ENCODE measurements around the gene TMCO6. TPM values are rescaled to one million over a fixed set of nuclear protein-coding genes. Genes with fewer than 3 reads are reported as not detected.

TMCO6 gene
- total and polyA plus RNA-seq, 5 donors = 4.3 to 5.0 (median 4.6) TPM

- intact Hi-C loops (cut with DNase I) = no loop called here
- peak in 2 of 3 donors; percentile 56 to 63 for DNase-seq
- ATAC-seq = peak in 1 of 2 donors; percentile 23
These were observed 34.1 kb downstream of the TMCO6 start, which contains the start of gene DND1 for GRCh38 chr5:140673187-140673976. Gene DND1 (minus strand): TSS chr5:140673576. CDS start chr5:140673542, 34 bp downstream.

GRCh38 chr5:140674211-140674610 lies 35.0 kb downstream of the TMCO6 start:
- H3K4me3 ChIP-seq (ENCODE audit: low read length) = no peak overlapping the region
- H3K27me3 ChIP-seq (ENCODE audit: control insufficient read depth, insufficient read depth) = no peaks in the 10 kb centered on the region
- H3K4me1 ChIP-seq (ENCODE audit: control insufficient read depth, insufficient read depth, low read length) = no peaks in the 10 kb centered on the region
- intact Hi-C loops (cut with DNase I) = no loop called here
- DNase-seq (no peak), ATAC-seq (no peak)
- 86% methylated on average over 2 of the region's 2 CpGs for WGBS
- H3K9me3 ChIP-seq (ENCODE audit: control insufficient read depth, low read length) = no peaks in the 10 kb centered on the region
- H3K27ac ChIP-seq (ENCODE audit: low read length) = no peak overlapping the region

More at GRCh38 chr5:140673187-140673976, 34.1 kb downstream of the TMCO6 start, which contains the start of gene DND1:
- H3K27me3 ChIP-seq (ENCODE audit: control insufficient read depth, insufficient read depth) = no peaks in the 10 kb centered on the region
- H3K27ac ChIP-seq (ENCODE audit: low read length) = no peak within 1 kb of the TSS
- whole genome bisulfite sequencing = 83% methylated on average over 45 of the region's 45 CpGs
- no peaks in the 10 kb centered on the region for H3K9me3 ChIP-seq (ENCODE audit: control insufficient read depth, low read length)
- no peaks in the 10 kb centered on the region for H3K4me1 ChIP-seq (ENCODE audit: control insufficient read depth, insufficient read depth, low read length)
- H3K4me3 ChIP-seq (ENCODE audit: low read length) = no peak within 1 kb of the TSS

GRCh38 chr5:140674629-140675028 lies 35.4 kb downstream of the TMCO6 start:
- 96% methylated on average over 4 of the region's 4 CpGs for WGBS
- intact Hi-C loops (cut with DNase I) = no loop called here
- no peak for DNase-seq

GRCh38 chr5:140677947-140678346 lies 38.7 kb downstream of the TMCO6 start:
- ATAC-seq (no peak), DNase-seq (no peak)
- no peaks in the 10 kb centered on the region for H3K27me3 ChIP-seq (ENCODE audit: control insufficient read depth, insufficient read depth)
- H3K27ac ChIP-seq (ENCODE audit: low read length) = no peak overlapping the region
- no peaks in the 10 kb centered on the region for H3K4me1 ChIP-seq (ENCODE audit: control insufficient read depth, insufficient read depth, low read length)
- intact Hi-C loops (cut with DNase I) = no loop called here
- 99% methylated on average over 3 of the region's 3 CpGs for WGBS
- no peaks in the 10 kb centered on the region for H3K9me3 ChIP-seq (ENCODE audit: control insufficient read depth, low read length)
- no peak overlapping the region for H3K4me3 ChIP-seq (ENCODE audit: low read length)

More at GRCh38 chr5:140674629-140675028, 35.4 kb downstream of the TMCO6 start:
- H3K27ac ChIP-seq (ENCODE audit: low read length) = no peak overlapping the region
- no peaks in the 10 kb centered on the region for H3K9me3 ChIP-seq (ENCODE audit: control insufficient read depth, low read length)
- no peak overlapping the region for H3K4me3 ChIP-seq (ENCODE audit: low read length)
- ATAC-seq = no peak
- no peaks in the 10 kb centered on the region for H3K27me3 ChIP-seq (ENCODE audit: control insufficient read depth, insufficient read depth)
- H3K4me1 ChIP-seq (ENCODE audit: control insufficient read depth, insufficient read depth, low read length) = no peaks in the 10 kb centered on the region

- WGBS = 97% methylated on average over 7 of the region's 7 CpGs
- H3K27ac ChIP-seq (ENCODE audit: low read length) = no peak overlapping the region
- no peak overlapping the region for H3K4me3 ChIP-seq (ENCODE audit: low read length)
- no peaks in the 10 kb centered on the region for H3K4me1 ChIP-seq (ENCODE audit: control insufficient read depth, insufficient read depth, low read length)
- no peak for DNase-seq
- intact Hi-C loops (cut with DNase I) = no loop called here
- H3K27me3 ChIP-seq (ENCODE audit: control insufficient read depth, insufficient read depth) = no peaks in the 10 kb centered on the region
- no peak for ATAC-seq
- no peaks in the 10 kb centered on the region for H3K9me3 ChIP-seq (ENCODE audit: control insufficient read depth, low read length)
These were observed 39.7 kb downstream of the TMCO6 start for GRCh38 chr5:140678993-140679392.

- intact Hi-C loops (cut with DNase I) = no loop called here
- H3K4me3 ChIP-seq (ENCODE audit: low read length) = peak overlapping the region; percentile 96
- WGBS = 54% methylated on average over 8 of the region's 8 CpGs
- no peak for ATAC-seq
- DNase-seq = no peak
- H3K27me3 ChIP-seq (ENCODE audit: control insufficient read depth, insufficient read depth) = no peaks in the 10 kb centered on the region
- no peaks in the 10 kb centered on the region for H3K4me1 ChIP-seq (ENCODE audit: control insufficient read depth, insufficient read depth, low read length)
- no peaks in the 10 kb centered on the region for H3K9me3 ChIP-seq (ENCODE audit: control insufficient read depth, low read length)
- H3K27ac ChIP-seq (ENCODE audit: low read length) = peak overlapping the region; percentile 91
These were observed 51.2 kb downstream of the TMCO6 start for GRCh38 chr5:140690376-140690932.

- Histone ChIP-seq H3K4me1 (ENCODE audit: control insufficient read depth, insufficient read depth, low read length) (no peaks in the 10 kb centered on the region), H3K27ac (ENCODE audit: low read length) (peak within 1 kb of the TSS; percentile 96), H3K9me3 (ENCODE audit: control insufficient read depth, low read length) (no peaks in the 10 kb centered on the region), H3K4me3 (ENCODE audit: low read length) (peak within 1 kb of the TSS; percentile 96), H3K27me3 (ENCODE audit: control insufficient read depth, insufficient read depth) (no peaks in the 10 kb centered on the region)
- intact Hi-C loops (cut with DNase I) = no loop called here
- ATAC-seq = peak; percentile 98
- peak; percentile 92 to 95 (median 94) for DNase-seq
- WGBS = under 1% methylated on average over 61 of the region's 61 CpGs
These were observed 52.0 kb downstream of the TMCO6 start, which contains the start of the genes HARS1 and HARS2 for GRCh38 chr5:140690941-140691924. Gene HARS1 (minus strand): TSS chr5:140691370. CDS start chr5:140691304, 66 bp downstream. Gene HARS2 (plus strand): TSS chr5:140691455. CDS start chr5:140691649, 194 bp downstream.

GRCh38 chr5:140694276-140694675 lies 55.0 kb downstream of the TMCO6 start:
- intact Hi-C loops (cut with DNase I) = no loop called here
- ATAC-seq = no peak
- no peaks in the 10 kb centered on the region for H3K27me3 ChIP-seq (ENCODE audit: control insufficient read depth, insufficient read depth)
- no peaks in the 10 kb centered on the region for H3K4me1 ChIP-seq (ENCODE audit: control insufficient read depth, insufficient read depth, low read length)
- no peaks in the 10 kb centered on the region for H3K9me3 ChIP-seq (ENCODE audit: control insufficient read depth, low read length)
- no peak for DNase-seq
- 54% methylated on average over 5 of the region's 5 CpGs for WGBS
- H3K4me3 ChIP-seq (ENCODE audit: low read length) = no peak overlapping the region
- H3K27ac ChIP-seq (ENCODE audit: low read length) = no peak overlapping the region
